ENCODE measurements around the gene ATG10.
"Not testable (repeated sequence)": the region's sequence is repeated elsewhere in the genome, so short reads cannot be mapped to it uniquely, and the experiment has no call there.

ATG10 gene

DNA sequence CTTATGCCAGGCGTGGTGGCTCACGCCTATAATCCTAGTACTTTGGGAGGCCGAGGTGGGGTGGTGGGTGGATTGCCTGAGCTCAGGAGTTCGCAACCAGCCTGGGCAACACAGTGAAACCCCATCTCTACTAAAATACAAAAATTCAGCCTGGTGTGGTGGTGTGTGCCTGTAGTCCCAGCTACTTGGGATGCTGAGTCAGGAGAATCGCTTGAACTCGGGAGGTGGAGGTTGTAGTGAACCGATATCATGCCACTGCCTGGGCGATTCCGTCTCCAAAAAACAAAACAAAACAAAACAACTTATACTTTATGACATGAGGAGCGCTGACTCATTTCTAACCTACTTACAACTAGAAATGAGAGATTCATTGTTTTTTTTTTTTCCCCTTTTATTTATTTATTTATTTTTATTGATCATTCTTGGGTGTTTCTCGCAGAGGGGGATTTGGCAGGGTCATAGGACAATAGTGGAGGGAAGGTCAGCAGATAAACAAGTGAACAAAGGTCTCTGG, 10.4 kb downstream of the ATG10 start:
- not testable (repeated sequence) for H3K23ac ChIP-seq (ENCODE audit: low read length); H3K36me3 ChIP-seq (ENCODE audit: control insufficient read depth, insufficient read depth, low read length); H3K4me3 ChIP-seq (ENCODE audit: low read length); H3K79me2 ChIP-seq (ENCODE audit: control insufficient read depth, insufficient read depth, low read length); DNase-seq; H3K4me2 ChIP-seq (ENCODE audit: low read length); H2AK5ac ChIP-seq (ENCODE audit: low read length); H3K18ac ChIP-seq (ENCODE audit: low read length); H3K79me1 ChIP-seq (ENCODE audit: low read length); H4K8ac ChIP-seq (ENCODE audit: low read depth, low read length); H2BK5ac ChIP-seq (ENCODE audit: low read length); H3K27me3 ChIP-seq (ENCODE audit: insufficient read depth, low read length, poor library complexity); H3K56ac ChIP-seq (ENCODE audit: low read length); H3K4ac ChIP-seq (ENCODE audit: low read depth, low read length); H4K5ac ChIP-seq (ENCODE audit: low read length); H3K9ac ChIP-seq (ENCODE audit: low read length); H2BK15ac ChIP-seq (replicated peaks; ENCODE audit: low read depth); H3K4me1 ChIP-seq (ENCODE audit: control insufficient read depth, low read depth, low read length); H3K27ac ChIP-seq (ENCODE audit: low read depth, low read length); H2BK120ac ChIP-seq (ENCODE audit: low read depth, low read length)
- WGBS (ENCODE audit: extremely low coverage, insufficient coverage, low lambda C conversion rate) = no CpG with 5 or more reads among the region's 11 CpGs

DNA sequence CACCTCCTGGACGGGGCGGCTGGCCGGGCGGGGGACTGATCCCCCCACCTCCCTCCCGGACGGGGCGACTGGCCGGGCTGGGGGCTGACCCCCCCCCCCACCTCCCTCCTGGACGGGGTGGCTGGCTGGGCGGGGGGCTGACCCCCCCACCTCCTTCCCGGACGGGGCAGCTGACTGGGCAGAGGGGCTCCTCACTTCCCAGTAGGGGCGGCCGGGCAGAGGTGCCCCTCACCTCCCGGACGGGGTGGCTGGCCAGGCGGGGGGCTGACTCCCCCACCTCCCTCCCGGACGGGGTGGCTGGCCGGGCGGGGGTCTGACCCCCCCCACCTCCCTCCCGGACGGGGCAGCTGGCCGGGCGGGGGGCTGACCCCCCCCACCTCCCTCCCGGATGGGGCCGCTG, 11.3 kb downstream of the ATG10 start:
- not testable (repeated sequence) for H3K36me3 ChIP-seq (ENCODE audit: control insufficient read depth, insufficient read depth, low read length); H2BK15ac ChIP-seq (replicated peaks; ENCODE audit: low read depth); H3K79me2 ChIP-seq (ENCODE audit: control insufficient read depth, insufficient read depth, low read length); H3K4me3 ChIP-seq (ENCODE audit: low read length); H3K4ac ChIP-seq (ENCODE audit: low read depth, low read length); H3K4me2 ChIP-seq (ENCODE audit: low read length); H3K56ac ChIP-seq (ENCODE audit: low read length); H2AK5ac ChIP-seq (ENCODE audit: low read length); H3K27ac ChIP-seq (ENCODE audit: low read depth, low read length); H4K5ac ChIP-seq (ENCODE audit: low read length); H3K9ac ChIP-seq (ENCODE audit: low read length); H3K79me1 ChIP-seq (ENCODE audit: low read length); H3K18ac ChIP-seq (ENCODE audit: low read length); H3K27me3 ChIP-seq (ENCODE audit: insufficient read depth, low read length, poor library complexity); H3K4me1 ChIP-seq (ENCODE audit: control insufficient read depth, low read depth, low read length); H4K8ac ChIP-seq (ENCODE audit: low read depth, low read length); H2BK120ac ChIP-seq (ENCODE audit: low read depth, low read length); DNase-seq; H2BK5ac ChIP-seq (ENCODE audit: low read length); H3K23ac ChIP-seq (ENCODE audit: low read length)
- WGBS (ENCODE audit: extremely low coverage, insufficient coverage, low lambda C conversion rate) = no CpG with 5 or more reads among the region's 27 CpGs

GRCh38 chr5:81983563-81983962, 11.7 kb downstream of the ATG10 start:
- not testable (repeated sequence) for H3K27ac ChIP-seq (ENCODE audit: low read depth, low read length); H4K5ac ChIP-seq (ENCODE audit: low read length); H3K4me3 ChIP-seq (ENCODE audit: low read length); H3K79me1 ChIP-seq (ENCODE audit: low read length); H3K4ac ChIP-seq (ENCODE audit: low read depth, low read length); DNase-seq; H3K79me2 ChIP-seq (ENCODE audit: control insufficient read depth, insufficient read depth, low read length); H2BK5ac ChIP-seq (ENCODE audit: low read length); H3K36me3 ChIP-seq (ENCODE audit: control insufficient read depth, insufficient read depth, low read length); H2AK5ac ChIP-seq (ENCODE audit: low read length); H3K27me3 ChIP-seq (ENCODE audit: insufficient read depth, low read length, poor library complexity); H3K18ac ChIP-seq (ENCODE audit: low read length); H3K9ac ChIP-seq (ENCODE audit: low read length); H3K56ac ChIP-seq (ENCODE audit: low read length); H3K4me2 ChIP-seq (ENCODE audit: low read length); H2BK120ac ChIP-seq (ENCODE audit: low read depth, low read length); H2BK15ac ChIP-seq (replicated peaks; ENCODE audit: low read depth); H3K23ac ChIP-seq (ENCODE audit: low read length); H3K4me1 ChIP-seq (ENCODE audit: control insufficient read depth, low read depth, low read length); H4K8ac ChIP-seq (ENCODE audit: low read depth, low read length)
- WGBS (ENCODE audit: extremely low coverage, insufficient coverage, low lambda C conversion rate) = no CpG with 5 or more reads among the region's 30 CpGs

- Histone ChIP-seq H3K9ac (ENCODE audit: low read length) (no peak overlapping the region), H3K36me3 (ENCODE audit: control insufficient read depth, insufficient read depth, low read length) (no peaks in the 10 kb centered on the region), H3K4me3 (ENCODE audit: low read length) (no peak overlapping the region), H3K27me3 (ENCODE audit: insufficient read depth, low read length, poor library complexity) (no peaks in the 10 kb centered on the region), H3K23ac (ENCODE audit: low read length) (no peak overlapping the region), H4K5ac (ENCODE audit: low read length) (no peak overlapping the region), H2BK5ac (ENCODE audit: low read length) (no peak overlapping the region), H4K8ac (ENCODE audit: low read depth, low read length) (no peak overlapping the region), H3K18ac (ENCODE audit: low read length) (no peak overlapping the region), H3K79me2 (ENCODE audit: control insufficient read depth, insufficient read depth, low read length) (no peaks in the 10 kb centered on the region), H3K4ac (ENCODE audit: low read depth, low read length) (no peak overlapping the region), H3K27ac (ENCODE audit: low read depth, low read length) (no peak overlapping the region), H3K4me2 (ENCODE audit: low read length) (no peak overlapping the region), H2BK120ac (ENCODE audit: low read depth, low read length) (no peak overlapping the region), H3K56ac (ENCODE audit: low read length) (no peak overlapping the region), H3K4me1 (ENCODE audit: control insufficient read depth, low read depth, low read length) (peaks cover 2% of the 10 kb centered on the region), H2BK15ac (replicated peaks; ENCODE audit: low read depth) (no peak overlapping the region), H3K79me1 (ENCODE audit: low read length) (no peaks in the 10 kb centered on the region), H2AK5ac (ENCODE audit: low read length) (no peak overlapping the region)
- WGBS (ENCODE audit: extremely low coverage, insufficient coverage, low lambda C conversion rate) = no CpG with 5 or more reads among the region's 9 CpGs
- no peak for DNase-seq
Observed at GRCh38 chr5:81986126-81986525, 14.3 kb downstream of the ATG10 start.

GRCh38 chr5:81989204-81989603, 17.4 kb downstream of the ATG10 start:
- H3K18ac ChIP-seq (ENCODE audit: low read length) = no peak overlapping the region

DNA sequence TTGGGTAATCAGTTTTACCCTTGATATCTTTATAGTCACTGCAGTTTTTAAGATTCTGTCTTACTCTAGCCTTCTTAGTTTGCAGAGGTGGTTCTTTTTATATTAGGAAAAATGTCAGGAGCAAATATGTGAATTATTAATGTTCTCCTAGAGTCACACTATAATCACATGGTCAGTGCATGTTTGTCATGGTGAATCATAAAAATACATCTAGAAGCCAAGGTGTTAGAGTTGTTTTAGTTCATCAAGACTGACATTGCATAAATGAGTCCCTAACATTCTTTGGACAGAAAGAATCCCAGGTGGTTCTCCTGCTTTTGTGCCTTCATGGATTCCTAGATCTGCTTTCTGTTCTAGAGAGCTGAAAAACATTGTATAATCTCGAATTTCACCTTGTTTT, 22.9 kb downstream of the ATG10 start:
- Histone ChIP-seq H2AK5ac (ENCODE audit: low read length) (no peak overlapping the region), H3K27ac (ENCODE audit: low read depth, low read length) (no peak overlapping the region), H2BK120ac (ENCODE audit: low read depth, low read length) (no peak overlapping the region), H4K5ac (ENCODE audit: low read length) (no peak overlapping the region), H3K4me3 (ENCODE audit: low read length) (no peak overlapping the region), H3K9ac (ENCODE audit: low read length) (no peak overlapping the region), H2BK5ac (ENCODE audit: low read length) (no peak overlapping the region), H3K56ac (ENCODE audit: low read length) (no peak overlapping the region), H3K18ac (ENCODE audit: low read length) (no peak overlapping the region), H3K36me3 (ENCODE audit: control insufficient read depth, insufficient read depth, low read length) (no peaks in the 10 kb centered on the region), H3K27me3 (ENCODE audit: insufficient read depth, low read length, poor library complexity) (no peaks in the 10 kb centered on the region), H3K79me2 (ENCODE audit: control insufficient read depth, insufficient read depth, low read length) (no peaks in the 10 kb centered on the region), H3K79me1 (ENCODE audit: low read length) (no peaks in the 10 kb centered on the region), H3K23ac (ENCODE audit: low read length) (no peak overlapping the region), H2BK15ac (replicated peaks; ENCODE audit: low read depth) (no peak overlapping the region), H3K4me2 (ENCODE audit: low read length) (no peak overlapping the region), H3K4ac (ENCODE audit: low read depth, low read length) (no peak overlapping the region), H4K8ac (ENCODE audit: low read depth, low read length) (no peak overlapping the region), H3K4me1 (ENCODE audit: control insufficient read depth, low read depth, low read length) (peaks cover 2% of the 10 kb centered on the region)
- no CpG with 5 or more reads among the region's 1 CpG for WGBS (ENCODE audit: extremely low coverage, insufficient coverage, low lambda C conversion rate)
- DNase-seq = no peak

More at GRCh38 chr5:81989204-81989603, 17.4 kb downstream of the ATG10 start:
- no peak overlapping the region for H2BK120ac ChIP-seq (ENCODE audit: low read depth, low read length)
- no peak for DNase-seq
- no peak overlapping the region for H2BK5ac ChIP-seq (ENCODE audit: low read length)
- no peaks in the 10 kb centered on the region for H3K27me3 ChIP-seq (ENCODE audit: insufficient read depth, low read length, poor library complexity)
- H3K4me2 ChIP-seq (ENCODE audit: low read length) = no peak overlapping the region
- H2AK5ac ChIP-seq (ENCODE audit: low read length) = no peak overlapping the region
- H3K23ac ChIP-seq (ENCODE audit: low read length) = no peak overlapping the region
- H3K27ac ChIP-seq (ENCODE audit: low read depth, low read length) = no peak overlapping the region
- no peak overlapping the region for H3K4ac ChIP-seq (ENCODE audit: low read depth, low read length)
- no peaks in the 10 kb centered on the region for H3K79me2 ChIP-seq (ENCODE audit: control insufficient read depth, insufficient read depth, low read length)
- no peak overlapping the region for H3K56ac ChIP-seq (ENCODE audit: low read length)
- no peaks in the 10 kb centered on the region for H3K79me1 ChIP-seq (ENCODE audit: low read length)
- no CpG with 5 or more reads among the region's 5 CpGs for WGBS (ENCODE audit: extremely low coverage, insufficient coverage, low lambda C conversion rate)
- no peak overlapping the region for H2BK15ac ChIP-seq (replicated peaks; ENCODE audit: low read depth)
- no peak overlapping the region for H3K9ac ChIP-seq (ENCODE audit: low read length)
- H3K4me1 ChIP-seq (ENCODE audit: control insufficient read depth, low read depth, low read length) = peaks cover 2% of the 10 kb centered on the region
- no peaks in the 10 kb centered on the region for H3K36me3 ChIP-seq (ENCODE audit: control insufficient read depth, insufficient read depth, low read length)
- no peak overlapping the region for H4K5ac ChIP-seq (ENCODE audit: low read length)
- no peak overlapping the region for H3K4me3 ChIP-seq (ENCODE audit: low read length)
- H4K8ac ChIP-seq (ENCODE audit: low read depth, low read length) = peak overlapping the region; percentile 13
